GM10266 (cell line): ENCODE data around the gene WDHD1.

ENCODE experiments used
- DNase-seq: peaks from one replicate; pipeline ENCODE4 v3.0.0; 2012; ENCODE audit errors: extremely low spot score
- TF ChIP-seq, protein P1 (sequence below): IDR thresholded peaks from 2 replicates; pipeline ENCODE4 v1.5.1; 2012; ENCODE audit warnings: mild to moderate bottlenecking, low read depth; ENCODE audit not compliant: control insufficient read depth, insufficient read depth; ENCODE audit errors: missing control alignments

WDHD1 gene

DNA sequence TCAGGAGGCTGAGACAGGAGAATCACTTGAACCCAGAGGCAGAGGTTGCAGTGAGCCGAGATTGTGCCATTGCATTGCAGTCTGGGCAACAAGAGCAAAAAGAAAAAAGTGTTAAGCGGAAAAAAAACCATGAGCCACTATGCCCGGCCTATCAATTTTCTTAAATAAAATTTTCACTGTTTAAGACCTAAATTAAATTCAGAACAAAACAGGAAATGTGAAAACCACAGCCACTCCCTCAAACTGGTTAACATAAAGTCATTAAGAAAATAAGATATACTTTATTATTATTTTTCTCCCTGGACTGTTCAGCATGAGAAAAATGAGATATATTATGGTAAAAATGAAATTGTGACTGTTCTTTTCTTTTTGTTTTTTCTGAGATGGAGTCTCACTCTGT lies 79.7 kb downstream of the WDHD1 start:
- TF ChIP-seq, protein P1, sequence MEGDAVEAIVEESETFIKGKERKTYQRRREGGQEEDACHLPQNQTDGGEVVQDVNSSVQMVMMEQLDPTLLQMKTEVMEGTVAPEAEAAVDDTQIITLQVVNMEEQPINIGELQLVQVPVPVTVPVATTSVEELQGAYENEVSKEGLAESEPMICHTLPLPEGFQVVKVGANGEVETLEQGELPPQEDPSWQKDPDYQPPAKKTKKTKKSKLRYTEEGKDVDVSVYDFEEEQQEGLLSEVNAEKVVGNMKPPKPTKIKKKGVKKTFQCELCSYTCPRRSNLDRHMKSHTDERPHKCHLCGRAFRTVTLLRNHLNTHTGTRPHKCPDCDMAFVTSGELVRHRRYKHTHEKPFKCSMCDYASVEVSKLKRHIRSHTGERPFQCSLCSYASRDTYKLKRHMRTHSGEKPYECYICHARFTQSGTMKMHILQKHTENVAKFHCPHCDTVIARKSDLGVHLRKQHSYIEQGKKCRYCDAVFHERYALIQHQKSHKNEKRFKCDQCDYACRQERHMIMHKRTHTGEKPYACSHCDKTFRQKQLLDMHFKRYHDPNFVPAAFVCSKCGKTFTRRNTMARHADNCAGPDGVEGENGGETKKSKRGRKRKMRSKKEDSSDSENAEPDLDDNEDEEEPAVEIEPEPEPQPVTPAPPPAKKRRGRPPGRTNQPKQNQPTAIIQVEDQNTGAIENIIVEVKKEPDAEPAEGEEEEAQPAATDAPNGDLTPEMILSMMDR: no peak
- no peak for DNase-seq

DNA sequence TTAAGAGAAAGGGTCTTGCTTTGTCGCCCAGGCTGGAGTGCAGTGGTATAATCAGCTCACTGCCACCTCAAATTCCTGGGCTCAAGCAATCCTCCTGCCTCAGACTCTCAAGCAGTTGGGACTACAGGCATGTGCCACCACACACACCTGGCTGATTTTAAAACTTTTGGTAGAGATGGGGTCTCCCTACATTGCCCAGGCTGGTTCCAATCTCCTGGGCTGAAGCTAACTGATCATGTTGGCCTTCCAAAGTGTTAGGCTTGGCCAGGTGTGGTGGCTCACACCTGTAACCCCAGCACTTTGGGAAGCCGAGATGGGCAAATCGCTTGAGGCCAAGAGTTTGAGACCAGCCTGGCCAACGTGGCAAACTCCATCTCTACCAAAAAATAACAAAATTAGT lies 80.4 kb downstream of the WDHD1 start:
- DNase-seq: no peak
- TF ChIP-seq, protein P1: no peak

DNA sequence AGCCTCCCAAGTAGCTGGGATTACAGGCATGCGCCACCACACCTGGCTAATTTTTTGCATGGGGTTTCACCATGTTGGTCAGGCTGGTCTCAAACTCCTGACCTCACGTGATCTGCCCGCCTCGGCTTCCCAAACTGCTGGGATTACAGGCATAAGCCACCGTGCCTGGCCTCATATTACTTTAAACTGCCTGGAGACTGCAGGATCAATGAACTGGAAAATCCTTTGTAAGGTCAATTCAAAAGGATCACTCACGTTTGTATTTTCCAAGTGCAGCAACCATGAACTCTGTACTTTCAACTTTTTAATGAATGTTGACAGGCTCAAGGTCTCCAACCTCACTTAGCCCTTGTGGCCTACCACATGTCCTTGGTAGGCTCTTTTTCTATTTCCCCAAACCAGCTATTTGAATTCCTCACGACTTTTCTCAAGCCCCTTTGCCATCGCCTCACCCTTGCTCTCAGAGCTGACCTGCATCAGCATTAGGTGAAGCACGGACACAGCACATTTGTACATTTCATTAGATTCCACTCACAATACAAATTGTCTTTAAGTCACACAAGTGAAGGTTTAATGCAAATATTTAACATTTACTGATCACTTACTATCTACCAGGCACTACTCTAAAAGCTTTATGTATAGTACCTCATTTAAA lies 82.0 kb downstream of the WDHD1 start:
- DNase-seq: no peak

DNA sequence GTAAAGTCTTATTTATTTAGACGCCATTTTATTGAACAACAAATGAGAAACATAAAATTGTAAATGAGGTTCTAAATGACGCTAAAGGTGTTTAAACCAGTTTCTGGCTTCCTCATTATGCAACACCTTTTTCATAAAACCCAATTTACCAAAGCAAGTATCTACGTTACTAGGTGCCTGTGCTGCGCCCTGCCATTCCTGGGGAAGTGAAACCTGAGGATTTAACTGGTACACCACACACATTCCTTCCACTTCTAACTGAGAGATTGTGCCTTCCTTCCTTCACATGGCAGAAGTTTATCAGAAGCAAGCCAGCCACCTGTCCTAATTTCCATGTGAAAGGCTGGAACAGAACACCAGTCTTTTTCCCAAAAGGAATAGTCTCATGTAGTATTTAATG lies 84.0 kb downstream of the WDHD1 start:
- no peak for DNase-seq
- TF ChIP-seq, protein P1: no peak

More for the DNA sequence above, 82.0 kb downstream of the WDHD1 start:
- TF ChIP-seq, protein P1: no peak

DNA sequence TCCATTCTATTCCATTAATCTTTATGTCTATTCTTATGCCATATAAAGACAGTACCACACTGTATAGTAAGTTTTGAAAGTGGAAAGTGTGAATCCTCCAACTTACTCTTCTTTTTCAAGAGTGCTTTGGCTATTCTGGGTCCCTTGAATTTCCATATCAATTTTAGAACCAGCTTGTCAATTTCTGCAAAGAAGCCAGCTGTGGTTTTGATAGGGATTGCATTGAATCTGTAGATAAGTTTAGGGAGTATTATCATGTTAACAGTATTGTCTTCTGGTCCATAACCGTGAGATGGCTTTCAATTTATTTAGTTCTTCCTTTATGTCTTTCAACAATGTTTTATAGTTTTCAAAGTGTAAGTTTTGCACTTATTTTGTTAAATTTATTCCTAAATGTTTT lies 90.1 kb downstream of the WDHD1 start:
- TF ChIP-seq, protein P1: no peak
- DNase-seq: no peak

DNA sequence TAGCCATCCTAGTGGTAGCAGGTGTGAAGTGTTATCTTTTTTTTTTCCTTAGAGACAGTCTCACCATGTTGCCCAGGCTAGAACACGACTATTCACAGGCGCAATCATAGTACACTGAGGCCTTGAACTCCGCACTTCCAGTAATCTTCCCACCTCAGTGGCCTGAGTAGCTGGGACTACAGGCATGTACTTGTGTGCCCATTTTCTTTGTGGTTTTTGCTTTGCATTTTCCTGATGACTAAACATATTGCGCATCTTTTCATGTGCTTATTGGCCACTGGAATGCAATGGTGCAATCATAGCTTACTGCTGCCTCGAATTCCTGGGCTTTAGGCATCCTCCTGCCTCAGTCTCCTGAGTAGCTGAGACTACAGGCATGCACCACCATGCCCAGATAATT lies 90.9 kb downstream of the WDHD1 start:
- TF ChIP-seq, protein P1: no peak
- no peak for DNase-seq

DNA sequence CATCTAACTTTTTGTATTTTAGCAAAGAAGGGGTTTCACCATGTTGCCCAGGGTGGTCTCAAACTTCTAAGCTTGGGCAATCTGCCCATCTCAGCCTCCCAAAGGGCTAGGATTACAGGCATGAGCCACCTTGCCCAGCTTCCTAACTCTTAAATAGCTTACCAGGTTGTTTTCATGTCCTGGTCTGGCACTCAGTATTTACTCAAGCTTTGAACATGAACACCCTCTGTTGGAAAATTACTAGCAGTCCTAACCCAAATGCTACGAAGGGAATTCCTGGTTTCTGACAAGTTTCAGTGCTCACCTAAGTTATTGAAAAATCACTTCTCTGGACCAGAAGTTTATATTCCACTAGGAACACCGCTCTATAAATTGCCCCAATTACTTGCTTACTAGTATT lies 91.8 kb downstream of the WDHD1 start:
- TF ChIP-seq, protein P1: no peak
- no peak for DNase-seq
